Retinal pigment epithelial cell (primary cell): ENCODE measurements around the gene EIF6.
"Not testable (repeated sequence)": the region's sequence is repeated elsewhere in the genome, so short reads cannot be mapped to it uniquely, and the experiment has no call there.

Experiments used
- DNase-seq: peaks from one replicate; pipeline ENCODE4 v3.0.0-alpha.2; 2010; ENCODE audit warnings: low read depth
- H3K4me3 ChIP-seq: 2 replicates; pipeline ENCODE4 v1.5.1; 2011; ENCODE audit warnings: mild to moderate bottlenecking, low read length, control low read depth, moderate library complexity
- TF ChIP-seq, protein P1 (sequence below): conservative IDR thresholded peaks from 2 replicates; pipeline ENCODE4 v1.5.1; 2011; ENCODE audit warnings: low read depth, low read length, control low read depth, inconsistent platforms

Gene EIF6

DNA sequence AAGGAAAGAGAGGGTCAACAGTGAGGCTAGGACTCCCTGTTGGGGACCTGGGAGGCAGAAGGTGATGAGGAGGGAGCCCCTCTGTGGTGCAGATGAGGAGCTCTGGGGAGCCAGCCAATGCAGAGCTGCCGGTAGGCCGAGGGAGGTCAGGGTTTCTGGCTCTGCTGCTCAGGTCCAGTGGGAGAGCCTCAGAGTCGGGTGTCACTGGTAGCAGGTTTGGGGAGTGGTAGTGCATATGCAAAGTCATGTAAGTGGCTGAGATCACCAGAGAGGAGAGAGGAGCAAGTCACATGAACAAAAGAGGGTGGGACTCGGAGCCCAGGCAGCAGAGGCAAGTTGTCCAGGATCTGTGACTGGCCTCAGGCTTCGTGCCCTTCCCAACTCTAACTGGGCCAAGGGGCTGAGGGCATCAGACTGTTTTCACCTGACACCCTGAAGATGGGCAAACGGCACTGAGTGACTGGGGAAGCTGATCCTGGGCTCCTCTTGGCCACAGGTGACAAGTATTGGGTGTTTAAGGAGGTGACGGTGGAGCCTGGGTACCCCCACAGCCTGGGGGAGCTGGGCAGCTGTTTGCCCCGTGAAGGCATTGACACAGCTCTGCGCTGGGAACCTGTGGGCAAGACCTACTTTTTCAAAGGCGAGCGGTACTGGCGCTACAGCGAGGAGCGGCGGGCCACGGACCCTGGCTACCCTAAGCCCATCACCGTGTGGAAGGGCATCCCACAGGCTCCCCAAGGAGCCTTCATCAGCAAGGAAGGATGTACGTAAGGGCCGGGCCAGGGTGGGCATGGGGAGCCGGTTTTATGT, 13.3 kb downstream of the EIF6 start:
- TF ChIP-seq, protein P1, sequence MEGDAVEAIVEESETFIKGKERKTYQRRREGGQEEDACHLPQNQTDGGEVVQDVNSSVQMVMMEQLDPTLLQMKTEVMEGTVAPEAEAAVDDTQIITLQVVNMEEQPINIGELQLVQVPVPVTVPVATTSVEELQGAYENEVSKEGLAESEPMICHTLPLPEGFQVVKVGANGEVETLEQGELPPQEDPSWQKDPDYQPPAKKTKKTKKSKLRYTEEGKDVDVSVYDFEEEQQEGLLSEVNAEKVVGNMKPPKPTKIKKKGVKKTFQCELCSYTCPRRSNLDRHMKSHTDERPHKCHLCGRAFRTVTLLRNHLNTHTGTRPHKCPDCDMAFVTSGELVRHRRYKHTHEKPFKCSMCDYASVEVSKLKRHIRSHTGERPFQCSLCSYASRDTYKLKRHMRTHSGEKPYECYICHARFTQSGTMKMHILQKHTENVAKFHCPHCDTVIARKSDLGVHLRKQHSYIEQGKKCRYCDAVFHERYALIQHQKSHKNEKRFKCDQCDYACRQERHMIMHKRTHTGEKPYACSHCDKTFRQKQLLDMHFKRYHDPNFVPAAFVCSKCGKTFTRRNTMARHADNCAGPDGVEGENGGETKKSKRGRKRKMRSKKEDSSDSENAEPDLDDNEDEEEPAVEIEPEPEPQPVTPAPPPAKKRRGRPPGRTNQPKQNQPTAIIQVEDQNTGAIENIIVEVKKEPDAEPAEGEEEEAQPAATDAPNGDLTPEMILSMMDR, result no peak
- no peak for DNase-seq
- no peak overlapping the region for H3K4me3 ChIP-seq

DNA sequence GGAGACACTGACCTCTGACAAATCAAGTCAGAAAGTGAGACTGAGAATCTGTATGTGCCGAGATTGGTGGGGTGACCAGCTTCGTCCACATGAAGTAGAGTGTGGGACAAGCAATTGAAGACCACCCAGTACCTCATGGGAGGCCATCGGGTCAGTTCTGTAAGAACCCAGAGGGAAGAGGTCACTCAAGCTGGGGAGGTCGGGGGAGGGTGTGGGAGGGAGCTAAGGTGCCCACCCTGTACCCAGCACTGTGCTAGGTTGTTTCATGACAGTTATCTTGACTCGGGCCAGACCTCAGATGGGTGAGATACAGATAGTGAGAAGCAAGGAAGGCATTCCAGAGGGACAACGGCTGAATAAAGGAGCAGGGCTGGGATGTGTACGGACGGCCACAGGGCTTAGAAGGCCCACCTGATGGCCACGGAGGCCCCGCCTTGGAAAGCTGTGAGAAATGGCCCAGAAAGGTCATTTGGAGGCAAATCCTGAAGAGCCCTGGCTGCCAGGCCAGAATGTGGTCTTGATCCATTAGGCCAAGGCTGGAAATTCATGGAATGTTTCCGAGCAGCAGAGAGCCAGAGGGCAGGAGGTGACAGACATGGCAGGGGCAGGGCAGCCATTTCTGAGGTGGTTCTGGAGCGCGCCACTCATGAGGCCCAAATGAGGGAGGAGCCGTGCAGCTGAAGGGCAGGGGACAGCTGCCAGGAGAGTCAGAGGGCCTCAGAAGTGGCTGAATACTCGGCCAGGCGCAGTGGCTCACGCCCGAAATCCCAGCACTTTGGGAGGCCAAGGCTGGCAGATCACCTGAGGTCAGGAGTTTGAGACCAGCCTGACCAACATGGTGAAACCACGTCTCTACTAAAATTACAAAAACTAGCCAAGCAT, 14.3 kb downstream of the EIF6 start:
- DNase-seq, result no peak
- TF ChIP-seq, protein P1, result no peak
- no peak overlapping the region for H3K4me3 ChIP-seq

DNA sequence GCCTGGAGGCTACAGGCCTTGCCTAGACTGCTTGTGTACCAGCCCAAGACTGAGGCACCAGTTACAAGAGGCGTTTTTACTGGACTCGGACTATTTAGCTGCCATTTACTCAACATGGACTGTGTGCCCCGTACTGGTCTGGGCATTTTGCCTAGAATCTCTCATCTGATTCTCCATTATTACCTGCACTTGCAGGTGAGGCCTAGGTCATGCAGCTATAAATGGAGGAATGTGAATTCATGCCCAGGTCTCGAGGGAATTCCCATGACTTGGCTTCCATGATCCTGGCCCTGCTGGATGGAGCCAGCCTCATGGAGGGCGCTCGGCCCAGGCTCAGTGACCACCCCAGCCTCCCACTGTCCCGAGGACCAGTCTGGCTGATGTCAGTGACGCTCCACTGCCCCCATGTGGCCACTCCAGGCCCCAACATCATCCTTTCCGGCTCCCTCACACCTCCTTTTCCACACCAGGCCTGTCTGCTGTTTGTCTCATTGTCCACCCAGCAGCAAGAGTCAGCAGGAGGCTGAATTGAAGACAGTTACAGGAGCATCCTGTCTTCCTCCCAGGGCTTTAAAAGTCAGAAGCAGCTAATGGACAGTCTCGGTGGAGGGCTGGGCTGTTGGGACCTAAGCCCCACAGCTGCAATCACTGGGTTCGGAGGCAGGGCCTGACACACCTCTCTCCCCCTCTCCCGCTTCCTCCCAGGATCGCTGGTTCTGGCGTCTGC, 15.4 kb downstream of the EIF6 start:
- H3K4me3 ChIP-seq, result no peak overlapping the region
- DNase-seq, result no peak
- TF ChIP-seq, protein P1, result peak; percentile 87

DNA sequence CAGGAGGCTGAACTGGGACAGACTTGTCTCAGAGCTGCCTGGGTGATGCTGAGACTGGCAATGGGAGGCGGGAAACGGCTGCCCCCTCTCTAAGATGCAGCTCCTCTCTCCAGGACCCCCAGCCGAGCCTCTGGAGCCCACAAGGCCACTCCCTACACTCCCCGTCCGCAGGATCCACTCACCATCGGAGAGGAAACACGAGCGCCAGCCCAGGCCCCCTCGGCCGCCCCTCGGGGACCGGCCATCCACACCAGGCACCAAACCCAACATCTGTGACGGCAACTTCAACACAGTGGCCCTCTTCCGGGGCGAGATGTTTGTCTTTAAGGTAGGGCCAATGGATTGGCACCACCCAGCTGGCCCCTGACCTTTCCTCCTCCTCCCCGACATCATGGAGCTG, 17.5 kb downstream of the EIF6 start:
- TF ChIP-seq, protein P1, result no peak
- no peak overlapping the region for H3K4me3 ChIP-seq
- DNase-seq, result no peak

DNA sequence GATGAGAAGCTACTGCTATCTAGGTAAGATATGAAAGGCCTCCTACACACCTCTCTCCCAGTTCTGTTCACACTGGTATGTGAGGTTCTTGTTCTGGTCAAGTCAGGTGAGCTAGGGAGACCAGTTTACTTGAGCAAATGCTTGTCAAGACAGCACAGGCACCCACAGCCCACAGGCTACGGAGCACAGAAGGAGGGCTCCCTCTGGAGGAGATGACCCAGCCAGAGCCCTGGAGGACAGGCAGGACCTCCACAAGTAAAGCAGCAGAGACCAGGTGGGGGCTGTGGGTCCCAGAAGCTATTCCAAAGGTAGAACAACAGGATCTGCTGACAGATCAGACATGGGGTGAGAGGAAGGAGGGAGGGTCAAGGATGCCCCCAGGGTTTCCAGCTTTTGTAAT, 19.8 kb downstream of the EIF6 start:
- TF ChIP-seq, protein P1, result peak; percentile 74
- H3K4me3 ChIP-seq, result no peak overlapping the region
- no peak for DNase-seq

DNA sequence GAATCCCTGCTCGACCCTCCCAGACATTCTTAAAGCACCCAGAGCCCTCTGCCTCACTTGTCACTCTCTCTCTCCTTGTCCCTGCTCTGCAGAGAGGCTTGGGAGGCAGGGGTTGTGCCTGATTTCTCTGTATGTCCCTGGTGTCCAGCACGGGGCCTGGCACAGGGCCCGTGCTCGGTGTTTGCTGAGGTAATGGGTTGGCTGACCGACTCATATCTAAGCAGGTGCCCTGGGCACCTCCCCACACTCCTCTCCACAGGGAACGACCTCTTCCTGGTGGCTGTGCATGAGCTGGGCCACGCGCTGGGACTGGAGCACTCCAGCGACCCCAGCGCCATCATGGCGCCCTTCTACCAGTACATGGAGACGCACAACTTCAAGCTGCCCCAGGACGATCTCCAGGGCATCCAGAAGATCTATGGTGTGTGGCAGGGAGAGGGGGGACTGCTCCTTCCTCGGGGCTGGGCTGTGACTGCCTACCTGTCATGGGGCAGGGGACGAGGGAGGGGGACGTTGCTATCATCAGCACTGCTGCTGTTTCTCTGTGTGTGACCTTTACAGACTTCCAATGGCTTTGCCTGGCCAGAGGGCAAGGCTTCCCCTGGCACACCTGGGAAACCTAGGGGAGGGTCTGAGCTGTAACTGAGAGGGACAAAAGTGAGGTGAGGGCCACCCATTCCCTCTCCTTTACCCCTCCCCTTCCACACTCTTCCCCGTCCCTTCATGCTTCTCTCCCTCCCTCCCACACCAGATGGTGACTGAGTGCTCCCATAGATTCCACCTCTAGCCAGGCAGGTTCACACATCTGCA, 20.8 kb downstream of the EIF6 start:
- peak overlapping the region; percentile 17 for H3K4me3 ChIP-seq
- TF ChIP-seq, protein P1, result no peak
- no peak for DNase-seq

DNA sequence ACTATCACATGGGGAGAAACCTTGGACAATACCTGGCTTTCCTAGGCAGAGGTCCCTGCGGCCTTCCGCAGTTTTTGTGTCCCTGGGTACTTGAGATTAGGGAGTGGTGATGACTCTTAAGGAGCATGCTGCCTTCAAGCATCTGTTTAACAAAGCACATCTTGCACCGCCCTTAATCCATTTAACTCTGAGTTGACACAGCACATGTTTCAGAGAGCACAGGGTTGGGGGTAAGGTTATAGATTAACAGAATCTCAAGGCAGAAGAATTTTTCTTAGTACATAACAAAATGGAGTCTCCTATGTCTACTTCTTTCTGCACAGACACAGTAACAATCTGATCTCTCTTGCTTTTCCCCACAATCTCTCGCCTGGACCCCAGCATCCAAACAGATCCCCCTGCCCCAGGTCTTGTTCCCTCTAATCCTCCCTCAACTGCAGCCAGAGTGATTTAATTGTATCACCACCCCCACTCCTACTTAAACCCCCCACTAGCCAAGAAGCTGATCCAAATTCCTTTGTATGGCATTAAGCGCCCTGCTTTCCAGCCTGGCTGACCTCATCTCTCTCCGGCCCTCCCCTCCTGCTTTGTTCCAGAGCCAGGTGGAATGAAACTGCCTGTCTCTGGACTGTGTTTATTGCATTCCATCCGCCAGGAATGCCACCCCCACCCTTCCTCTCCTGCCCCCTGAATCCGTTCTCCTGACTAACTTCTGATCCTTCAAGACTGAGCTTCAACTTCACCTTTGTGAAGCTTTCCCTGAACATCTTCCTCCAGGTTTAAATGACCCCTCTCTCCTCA, 21.6 kb downstream of the EIF6 start:
- DNase-seq, result peak; percentile 96
- peak overlapping the region; percentile 17 for H3K4me3 ChIP-seq

DNA sequence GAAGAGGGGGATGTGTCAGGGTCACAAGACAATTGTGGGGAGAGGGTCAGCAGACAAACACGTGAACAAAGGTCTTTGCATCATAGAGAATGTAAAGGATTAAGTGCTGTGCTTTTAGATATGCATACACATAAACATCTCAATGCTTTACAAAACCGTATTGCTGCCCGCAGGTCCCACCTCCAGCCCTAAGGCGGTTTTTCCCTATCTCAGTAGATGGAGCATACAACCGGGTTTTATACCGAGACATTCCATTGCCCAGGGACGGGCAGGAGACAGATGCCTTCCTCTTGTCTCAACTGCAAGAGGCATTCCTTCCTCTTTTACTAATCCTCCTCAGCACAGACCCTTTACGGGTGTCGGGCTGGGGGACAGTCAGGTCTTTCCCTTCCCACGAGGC, 22.3 kb downstream of the EIF6 start:
- not testable (repeated sequence) for DNase-seq, H3K4me3 ChIP-seq
